MV-4-11 (cell line): ENCODE measurements around the gene GFRA4.

Source experiments
- DNase-seq: peaks from one replicate; lab custom pipeline; 2025; lab: John Stamatoyannopoulos, UW

Gene GFRA4

GRCh38 chr20:3663031-3663701, at the start of gene GFRA4:
Gene GFRA4 (minus strand): TSS chr20:3663399. CDS start chr20:3663399, 0 bp downstream.
- no peak for DNase-seq

- DNase-seq, result peak; percentile 99
Observed at GRCh38 chr20:3712279-3712873, 49.2 kb upstream of the GFRA4 start, which contains the start of gene SIGLEC1. Gene SIGLEC1 (minus strand): TSS chr20:3712600. CDS start chr20:3707128, 5,472 bp downstream.

- DNase-seq, result peak; percentile 50
Observed at GRCh38 chr20:3711484-3711941, 48.3 kb upstream of the GFRA4 start.

GRCh38 chr20:3710703-3711483, 47.7 kb upstream of the GFRA4 start:
- DNase-seq, result peak; percentile 42

- no peak for DNase-seq
Observed at GRCh38 chr20:3710011-3710466, 46.8 kb upstream of the GFRA4 start.

GRCh38 chr20:3707508-3707899, 44.3 kb upstream of the GFRA4 start:
- no peak for DNase-seq

- no peak for DNase-seq
Observed at GRCh38 chr20:3706774-3707507, 43.7 kb upstream of the GFRA4 start.

GRCh38 chr20:3705970-3706739, 43.0 kb upstream of the GFRA4 start:
- no peak for DNase-seq

GRCh38 chr20:3705491-3705969, 42.3 kb upstream of the GFRA4 start:
- no peak for DNase-seq

GRCh38 chr20:3704087-3704486, 40.9 kb upstream of the GFRA4 start:
- DNase-seq, result no peak

GRCh38 chr20:3702611-3703391, 39.6 kb upstream of the GFRA4 start:
- no peak for DNase-seq

GRCh38 chr20:3701061-3701998, 38.1 kb upstream of the GFRA4 start:
- DNase-seq, result no peak

GRCh38 chr20:3699037-3699436, 35.8 kb upstream of the GFRA4 start:
- no peak for DNase-seq

GRCh38 chr20:3698591-3699001, 35.4 kb upstream of the GFRA4 start:
- no peak for DNase-seq

GRCh38 chr20:3697588-3698305, 34.5 kb upstream of the GFRA4 start:
- DNase-seq, result no peak

GRCh38 chr20:3696745-3697587, 33.8 kb upstream of the GFRA4 start:
- DNase-seq, result no peak

GRCh38 chr20:3696200-3696599, 33.0 kb upstream of the GFRA4 start:
- peak; percentile 7 for DNase-seq

- no peak for DNase-seq
Observed at GRCh38 chr20:3694864-3695263, 31.7 kb upstream of the GFRA4 start.
